Stimulated activated CD4-positive, alpha-beta T cell treated with anti-CD3 and anti-CD28 coated beads, Interleukin-15, amount 100 ng/mL, for 1 hour (primary cell): Measurements from ENCODE around the gene PTCSC3.

Experiments used
- DNase-seq, 2 donors: peaks; one replicate each; pipeline ENCODE4 v3.0.0-alpha.2; 2020; ENCODE audit warnings: low read depth in 1 of 2, low spot score in 1 of 2

The PTCSC3 gene

GRCh38 chr14:36086629-36087395 lies 89.7 kb downstream of the PTCSC3 start:
- DNase-seq, result no peak

- DNase-seq, result no peak
Measured at GRCh38 chr14:36085861-36086260, 90.7 kb downstream of the PTCSC3 start.
